ENCODE results near the gene ALCAM.

Gene ALCAM

GRCh38 chr3:105559856-105560255 lies 193.1 kb downstream of the ALCAM start:
- DNase-seq = no peak
- H4K20me1 ChIP-seq (ENCODE audit: insufficient read depth, low read length) = no peaks in the 10 kb centered on the region

GRCh38 chr3:105561876-105562275 lies 195.2 kb downstream of the ALCAM start:
- DNase-seq = no peak
- Histone ChIP-seq H3F3A (ENCODE audit: insufficient read depth, low read length) (no peaks in the 10 kb centered on the region), H3K36me3 (replicated peaks; ENCODE audit: insufficient read depth, low read length) (no peaks in the 10 kb centered on the region)

More at GRCh38 chr3:105559856-105560255, 193.1 kb downstream of the ALCAM start:
- Histone ChIP-seq H3K4me1 (ENCODE audit: low read length) (no peaks in the 10 kb centered on the region), H3K36me3 (replicated peaks; ENCODE audit: insufficient read depth, low read length) (no peaks in the 10 kb centered on the region), H3K9me3 (replicated peaks; ENCODE audit: insufficient read depth, low read length) (no peaks in the 10 kb centered on the region), H3K9ac (ENCODE audit: low read length) (no peak overlapping the region), H3F3A (ENCODE audit: insufficient read depth, low read length) (no peaks in the 10 kb centered on the region), H2AFZ (ENCODE audit: low read length) (no peak overlapping the region), H3K9me2 (replicated peaks; ENCODE audit: insufficient read depth, low read length) (no peaks in the 10 kb centered on the region), H3K27me3 (replicated peaks; ENCODE audit: insufficient read depth, low read length) (no peaks in the 10 kb centered on the region), H3K4me3 (ENCODE audit: low read length) (no peak overlapping the region), H3K79me2 (ENCODE audit: low read length) (no peaks in the 10 kb centered on the region), H3K4me2 (ENCODE audit: low read depth, low read length) (no peak overlapping the region), H3K27ac (ENCODE audit: low read length) (no peak overlapping the region)
- TF ChIP-seq EZH2 (optimal IDR thresholded peaks at IDR 0.05; ENCODE audit: low read depth, low read length) (no peak), EZH2phosphoT487 (IDR thresholded peaks at IDR 0.05; ENCODE audit: low read length) (no peak), CTCF (IDR thresholded peaks at IDR 0.05; ENCODE audit: low read length) (no peak)

DNA sequence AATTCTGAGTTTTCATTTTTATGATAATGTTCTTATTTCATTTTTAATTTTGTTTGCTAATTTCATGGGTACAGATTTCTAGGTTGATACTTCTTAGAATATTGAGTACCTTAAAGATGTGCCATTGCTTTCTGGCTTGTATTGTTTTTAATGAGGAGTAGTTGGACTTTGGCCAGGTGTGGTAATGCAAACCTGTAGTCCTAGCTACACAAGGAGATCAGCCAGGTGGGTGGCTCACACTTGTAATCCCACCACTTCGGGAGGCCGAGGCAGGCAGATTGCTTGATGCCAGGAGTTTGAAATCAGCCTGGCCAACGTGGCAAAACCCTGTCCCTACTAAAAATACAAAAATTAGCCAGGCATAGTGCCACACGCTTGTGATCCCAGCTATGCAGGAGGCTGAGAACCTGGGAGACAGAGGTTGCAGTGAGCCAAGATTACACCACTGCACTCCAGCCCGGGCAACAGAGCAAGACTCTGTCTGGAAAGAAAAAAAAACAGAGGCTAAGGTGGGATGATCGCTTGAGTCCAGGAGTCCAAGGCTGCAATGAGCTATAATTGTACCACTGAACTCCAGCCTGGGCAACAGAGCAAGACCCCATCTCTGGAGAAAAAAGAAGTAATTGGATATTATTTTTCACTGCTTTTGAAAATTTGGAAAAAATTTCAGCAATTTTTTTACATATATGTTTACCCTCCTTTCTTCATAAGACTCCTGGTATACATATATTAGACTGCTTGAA lies 198.0 kb downstream of the ALCAM start:
- TF ChIP-seq CTCF (IDR thresholded peaks at IDR 0.05; ENCODE audit: low read length) = no peak
- TF ChIP-seq EZH2phosphoT487 (IDR thresholded peaks at IDR 0.05; ENCODE audit: low read length) = no peak
- TF ChIP-seq EZH2 (optimal IDR thresholded peaks at IDR 0.05; ENCODE audit: low read depth, low read length) = no peak
- H3K4me1 ChIP-seq (ENCODE audit: low read length) = no peaks in the 10 kb centered on the region
- H3K36me3 ChIP-seq (replicated peaks; ENCODE audit: insufficient read depth, low read length) = no peaks in the 10 kb centered on the region
- H3K27ac ChIP-seq (ENCODE audit: low read length) = no peak overlapping the region
- no peaks in the 10 kb centered on the region for H4K20me1 ChIP-seq (ENCODE audit: insufficient read depth, low read length)
- no peak for DNase-seq
- no peaks in the 10 kb centered on the region for H3F3A ChIP-seq (ENCODE audit: insufficient read depth, low read length)
- no peak overlapping the region for H3K4me2 ChIP-seq (ENCODE audit: low read depth, low read length)
- no peak overlapping the region for H3K9ac ChIP-seq (ENCODE audit: low read length)
- no peaks in the 10 kb centered on the region for H3K79me2 ChIP-seq (ENCODE audit: low read length)
- no peak overlapping the region for H3K4me3 ChIP-seq (ENCODE audit: low read length)
- no peaks in the 10 kb centered on the region for H3K27me3 ChIP-seq (replicated peaks; ENCODE audit: insufficient read depth, low read length)
- no peak overlapping the region for H2AFZ ChIP-seq (ENCODE audit: low read length)
- no peaks in the 10 kb centered on the region for H3K9me3 ChIP-seq (replicated peaks; ENCODE audit: insufficient read depth, low read length)
- no peaks in the 10 kb centered on the region for H3K9me2 ChIP-seq (replicated peaks; ENCODE audit: insufficient read depth, low read length)

More at GRCh38 chr3:105561876-105562275, 195.2 kb downstream of the ALCAM start:
- Histone ChIP-seq H3K4me3 (ENCODE audit: low read length) (no peak overlapping the region), H3K27me3 (replicated peaks; ENCODE audit: insufficient read depth, low read length) (no peaks in the 10 kb centered on the region), H3K79me2 (ENCODE audit: low read length) (no peaks in the 10 kb centered on the region), H2AFZ (ENCODE audit: low read length) (no peak overlapping the region), H3K4me2 (ENCODE audit: low read depth, low read length) (no peak overlapping the region), H3K9me3 (replicated peaks; ENCODE audit: insufficient read depth, low read length) (no peaks in the 10 kb centered on the region), H3K27ac (ENCODE audit: low read length) (no peak overlapping the region), H3K9me2 (replicated peaks; ENCODE audit: insufficient read depth, low read length) (no peaks in the 10 kb centered on the region), H3K9ac (ENCODE audit: low read length) (no peak overlapping the region), H3K4me1 (ENCODE audit: low read length) (no peaks in the 10 kb centered on the region), H4K20me1 (ENCODE audit: insufficient read depth, low read length) (no peaks in the 10 kb centered on the region)
- TF ChIP-seq CTCF (IDR thresholded peaks at IDR 0.05; ENCODE audit: low read length) (no peak), EZH2 (optimal IDR thresholded peaks at IDR 0.05; ENCODE audit: low read depth, low read length) (no peak), EZH2phosphoT487 (IDR thresholded peaks at IDR 0.05; ENCODE audit: low read length) (no peak)
